ENCODE measurements around the gene EGLN1. TPM values are rescaled to one million over a fixed set of nuclear protein-coding genes. Genes with fewer than 3 reads are reported as not detected.

EGLN1 gene
- total and polyA plus RNA-seq, 2 of the 8 experiments (the other 6 are each of a cell fraction or from before 2014, with no cell fraction given) = 4.0 to 6.4 TPM

DNA sequence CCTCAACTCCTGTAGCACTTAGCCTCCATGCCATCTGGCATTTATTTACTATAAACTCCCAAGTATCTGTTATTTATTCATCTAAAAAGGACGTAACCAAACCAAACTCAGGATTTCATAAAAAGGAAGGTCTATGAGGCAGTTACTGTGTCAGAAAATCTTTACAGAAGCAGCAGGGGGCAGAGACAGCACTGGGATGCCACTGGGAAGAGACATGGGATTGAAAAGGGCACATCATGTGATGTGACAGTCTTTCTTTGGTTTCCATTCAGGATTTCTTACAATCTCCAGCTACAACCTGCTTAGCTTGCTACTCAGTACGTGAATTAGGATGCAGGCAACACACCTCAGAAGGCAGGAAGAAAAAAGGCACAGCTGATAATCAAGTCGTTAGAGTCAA, 52.8 kb downstream of the EGLN1 start:
- 78% methylated on average over 3 of the region's 3 CpGs; no CpG with 5 or more reads in 1 of the 2 experiments for WGBS, 2 experiments (ENCODE audit: extremely low coverage in 1 of 2, insufficient coverage in 1 of 2, insufficient read length in 1 of 2, insufficient replicate concordance in 2 of 2, low coverage in 1 of 2, low lambda C conversion rate in 2 of 2, missing lambda C conversion rate in 1 of 2)
- Histone ChIP-seq H2BK20ac (ENCODE audit: low read length) (no peak overlapping the region), H3K4ac (replicated peaks; ENCODE audit: insufficient read length, low read depth, low read length) (no peak overlapping the region), H3K79me1 (ENCODE audit: low read depth, low read length) (no peaks in the 10 kb centered on the region), H3K27me3 (replicated peaks in 1 of 4; ENCODE audit: control insufficient read depth in 3 of 4, extremely low read depth in 1 of 4, insufficient read depth in 3 of 4, low read length in 3 of 4) (no peaks in the 10 kb centered on the region), H3K9me3 (ENCODE audit: insufficient read depth in 2 of 2, low read depth in 1 of 2, low read length in 1 of 2) (no peaks in the 10 kb centered on the region), H4K5ac (ENCODE audit: insufficient read length, low read depth, low read length) (no peak overlapping the region), H3K18ac (ENCODE audit: extremely low read depth, low read length) (no peak overlapping the region), H4K20me1 (replicated peaks in 1 of 2; ENCODE audit: control insufficient read depth in 1 of 2, insufficient read depth in 2 of 2, low read length in 2 of 2) (peaks cover 0 to 1% of the 10 kb centered on the region in 2 experiments), H3K4me1 (replicated peaks in 1 of 4; ENCODE audit: control insufficient read depth in 3 of 4, insufficient read depth in 4 of 4, low read length in 3 of 4) (no peaks in the 10 kb centered on the region), H2BK120ac (replicated peaks; ENCODE audit: low read depth, low read length) (no peak overlapping the region), H3K79me2 (ENCODE audit: control insufficient read depth in 1 of 2, insufficient read depth in 2 of 2, low read length in 2 of 2) (no peaks in the 10 kb centered on the region), H3K4me3 (ENCODE audit: extremely low read depth in 1 of 4, insufficient read depth in 2 of 4, low read depth in 3 of 4, low read length in 4 of 4) (no peak overlapping the region), H2AK5ac (ENCODE audit: low read depth, low read length) (no peak overlapping the region), H3K23ac (ENCODE audit: insufficient read length) (no peak overlapping the region), H3K4me2 (ENCODE audit: insufficient read depth in 1 of 2, low read depth in 2 of 2, low read length in 2 of 2) (no peak overlapping the region), H3K27ac (ENCODE audit: low read depth, low read length) (no peak overlapping the region), H2BK5ac (ENCODE audit: low read depth, low read length) (no peak overlapping the region), H3K14ac (ENCODE audit: insufficient read length) (no peak overlapping the region), H4K91ac (replicated peaks; ENCODE audit: insufficient read length, low read length) (no peak overlapping the region), H3K36me3 (ENCODE audit: control insufficient read depth in 2 of 4, insufficient read depth in 4 of 4, low read length in 3 of 4) (no peaks in the 10 kb centered on the region), H3K23me2 (ENCODE audit: low read depth, low read length) (no peaks in the 10 kb centered on the region), H4K8ac (ENCODE audit: extremely low read depth, insufficient read depth, low read length) (no peak overlapping the region; the same call in 1 of the 2 replicates), H2AFZ (ENCODE audit: low read length) (no peak overlapping the region), H2BK15ac (ENCODE audit: low read length) (no peak overlapping the region), H2BK12ac (ENCODE audit: low read depth, low read length) (no peak overlapping the region), H3K56ac (replicated peaks; ENCODE audit: insufficient read length, low read depth, low read length) (no peak overlapping the region), H3K9ac (replicated peaks in 1 of 4; ENCODE audit: extremely low read depth in 1 of 4, low read depth in 3 of 4, low read length in 3 of 4) (no peak overlapping the region)
- no peak for DNase-seq (ENCODE audit: low read depth in 1 of 2, low spot score in 2 of 2)
- no peak for FAIRE-seq
- TF ChIP-seq, protein P1, sequence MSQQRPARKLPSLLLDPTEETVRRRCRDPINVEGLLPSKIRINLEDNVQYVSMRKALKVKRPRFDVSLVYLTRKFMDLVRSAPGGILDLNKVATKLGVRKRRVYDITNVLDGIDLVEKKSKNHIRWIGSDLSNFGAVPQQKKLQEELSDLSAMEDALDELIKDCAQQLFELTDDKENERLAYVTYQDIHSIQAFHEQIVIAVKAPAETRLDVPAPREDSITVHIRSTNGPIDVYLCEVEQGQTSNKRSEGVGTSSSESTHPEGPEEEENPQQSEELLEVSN (IDR thresholded peaks at IDR 0.05) = no peak
- no peak for TF ChIP-seq EZH2 (IDR thresholded peaks at IDR 0.05; ENCODE audit: low read depth, low read length, severe bottlenecking)
- TF ChIP-seq CBX8 (IDR thresholded peaks at IDR 0.05; ENCODE audit: borderline replicate concordance, low read depth, low read length) = no peak
- no peak for TF ChIP-seq FOSL1 (IDR thresholded peaks at IDR 0.05; ENCODE audit: insufficient read depth, low read depth, low read length)
- TF ChIP-seq SIX5 (IDR thresholded peaks at IDR 0.05; ENCODE audit: low read depth, low read length) = no peak
- TF ChIP-seq TEAD4 (IDR thresholded peaks at IDR 0.05; ENCODE audit: low read depth, low read length) = no peak
- no peak for TF ChIP-seq HDAC2 (IDR thresholded peaks at IDR 0.05; ENCODE audit: borderline replicate concordance in 1 of 2, low read depth in 2 of 2, low read length in 2 of 2)
- no peak for TF ChIP-seq POU5F1 (IDR thresholded peaks at IDR 0.05; ENCODE audit: low read depth, low read length)
- TF ChIP-seq RNF2 (IDR thresholded peaks at IDR 0.05; ENCODE audit: borderline replicate concordance, low read depth, low read length, missing control alignments, poor library complexity, severe bottlenecking) = no peak
- no peak for TF ChIP-seq POLR2AphosphoS5 (IDR thresholded peaks at IDR 0.05; ENCODE audit: low read depth, low read length)
- no peak for TF ChIP-seq RXRA (IDR thresholded peaks at IDR 0.05; ENCODE audit: insufficient read depth, low read depth, low read length)
- no peak for TF ChIP-seq HDAC6 (IDR thresholded peaks at IDR 0.05; ENCODE audit: low read depth, low read length)
- no peak for TF ChIP-seq CHD2 (IDR thresholded peaks at IDR 0.05; ENCODE audit: low read length)
- ChIA-PET CTCF (ENCODE audit: partially characterized antibody) (interaction anchor here (1.2 to 1.3 kb wide), 2 partner anchors 24 to 114 kb away, joined by 3 to 4 read pairs; no protein-coding TSS in a partner anchor), POLR2A (ENCODE audit: partially characterized antibody) (no interaction called here)

Measured in H1 (cell line).